GM19025 (cell line): ENCODE results near the gene ENPP5.

Experiments used
- ATAC-seq: cut with Tn5 transposase; IDR thresholded peaks from one replicate; pipeline ENCODE4 v1.9.1; 2021; ENCODE audit warnings: mild to moderate bottlenecking, low read depth, moderate library complexity; ENCODE audit not compliant: unreplicated experiment

Gene ENPP5

DNA sequence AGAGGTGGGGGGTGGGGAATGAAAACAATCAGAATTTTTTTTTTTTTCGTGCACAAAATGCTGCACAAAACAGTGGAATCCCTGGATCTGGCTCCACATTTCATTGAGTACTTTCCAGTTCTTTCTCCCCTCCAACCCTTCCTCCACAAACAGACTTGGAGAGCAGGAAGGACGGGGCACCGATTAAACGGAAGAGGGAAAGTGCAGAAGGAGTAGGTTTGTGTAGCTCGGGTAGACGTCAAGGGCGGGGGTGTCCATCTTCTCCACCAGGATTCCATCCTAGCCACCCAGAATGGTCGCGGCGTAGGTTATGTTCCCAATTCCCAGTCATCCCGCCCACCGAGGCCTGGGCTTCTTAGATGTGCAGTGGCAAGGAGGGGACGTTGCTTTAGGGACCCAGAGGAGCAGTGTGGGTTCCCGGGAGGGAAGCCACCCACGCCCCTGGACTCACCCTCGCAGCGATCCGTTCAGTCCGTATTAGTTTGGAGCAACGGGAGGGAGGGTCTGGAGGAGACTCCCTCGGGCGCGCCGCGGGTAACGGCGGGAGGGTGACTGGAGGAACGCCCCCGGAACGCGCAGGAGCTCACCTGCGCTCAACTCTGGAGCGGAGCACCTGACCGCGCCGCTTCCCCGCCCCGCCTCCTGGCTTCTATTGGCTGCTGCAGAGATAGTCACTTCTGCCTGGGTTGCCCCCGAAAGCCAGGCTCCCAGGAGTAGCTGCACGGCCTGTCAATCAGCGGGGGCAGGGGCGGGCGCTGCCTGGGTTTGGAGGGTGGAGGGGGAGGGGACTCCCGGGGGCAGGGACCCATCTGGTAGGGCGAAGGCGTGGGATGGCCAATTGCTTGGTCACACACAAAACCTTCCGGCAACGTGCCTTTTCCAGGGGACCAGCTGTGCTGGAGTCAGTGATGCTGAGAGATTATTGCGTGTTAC is at the start of gene ENPP5:
Gene ENPP5 (minus strand): TSS at position 624 of the 933 bp plus-strand sequence. CDS start 2,718 bp downstream, outside the sequence.
- ATAC-seq: peak; percentile 79

DNA sequence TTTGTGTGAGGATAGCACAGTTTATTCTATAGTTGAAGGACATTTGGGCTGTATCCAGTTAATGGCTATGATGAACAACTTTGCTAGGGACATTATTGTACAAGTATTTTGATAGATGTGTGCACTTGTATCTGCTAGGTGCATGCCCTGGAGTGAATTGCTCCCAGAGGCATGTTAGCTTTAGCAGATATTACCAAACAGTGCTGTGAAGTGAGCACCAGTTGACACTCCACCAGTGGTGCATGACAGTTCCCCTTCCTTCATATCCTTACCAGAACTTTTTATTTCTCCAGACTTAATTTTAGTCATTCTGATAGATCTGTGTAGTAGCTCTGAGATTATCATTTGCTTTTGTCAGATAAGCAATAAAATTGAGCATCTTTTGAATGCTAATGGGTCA is 48.9 kb upstream of the ENPP5 start:
- ATAC-seq: no peak

- no peak for ATAC-seq
Observed at GRCh38 chr6:46218457-46218856, 47.7 kb upstream of the ENPP5 start.

GRCh38 chr6:46217671-46218131 is 46.9 kb upstream of the ENPP5 start:
- peak; percentile 42 for ATAC-seq

DNA sequence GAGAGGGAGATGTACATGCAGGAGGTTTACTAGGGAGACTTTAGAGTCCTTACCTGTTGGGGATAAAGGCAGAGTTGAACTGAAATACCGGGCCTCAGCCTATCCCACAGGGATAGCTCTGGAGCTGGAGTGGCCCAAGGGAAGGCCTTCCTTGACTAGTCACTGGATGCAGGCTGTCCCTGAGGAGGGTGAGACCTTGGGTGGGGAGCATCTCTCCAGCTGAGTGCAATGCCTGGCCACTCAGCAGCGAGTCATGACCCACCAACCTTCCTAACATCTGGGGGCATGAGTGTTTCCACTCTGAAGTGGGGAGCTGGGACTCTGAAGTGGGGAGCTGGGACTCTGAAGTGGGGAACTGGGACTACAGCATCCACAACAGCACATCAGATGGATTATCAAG is 46.1 kb upstream of the ENPP5 start:
- ATAC-seq: no peak

DNA sequence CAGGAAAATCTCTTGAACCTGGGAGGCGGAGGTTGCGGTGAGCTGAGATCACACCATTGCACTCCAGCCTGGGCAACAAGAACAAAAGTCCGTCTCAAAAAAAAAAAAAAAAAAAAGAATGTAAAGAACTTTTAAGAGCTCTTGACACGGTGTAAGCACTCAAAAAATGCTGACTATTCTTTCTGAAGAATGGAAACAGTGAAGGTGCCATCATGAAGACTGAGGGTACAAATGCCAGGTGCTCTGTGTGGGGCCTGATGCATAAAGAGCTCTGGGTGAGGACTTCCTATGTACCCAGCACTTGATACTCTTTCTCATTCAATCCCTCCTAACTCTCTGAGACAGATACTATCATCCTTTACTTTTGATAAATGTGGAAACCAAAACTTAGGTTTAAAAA is 45.0 kb upstream of the ENPP5 start:
- ATAC-seq: no peak

DNA sequence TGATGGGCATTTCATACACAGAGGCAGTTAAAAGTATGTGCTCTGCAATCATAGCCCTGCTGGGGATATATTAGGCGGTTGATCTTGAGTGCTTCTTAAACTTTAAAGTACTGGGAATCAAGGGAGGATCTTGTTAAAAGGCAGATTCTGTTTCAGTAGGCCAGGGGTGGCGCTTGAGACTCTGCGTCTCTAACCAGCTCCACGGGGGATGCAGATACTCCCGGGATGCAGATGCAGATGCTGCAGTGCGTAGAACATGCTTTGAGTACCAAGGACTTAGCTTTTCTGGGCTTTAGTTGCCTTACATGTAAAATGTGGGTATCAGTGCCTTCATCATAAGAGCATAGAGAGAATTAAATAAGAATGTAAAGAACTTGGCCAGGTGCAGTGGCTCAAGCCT is 44.4 kb upstream of the ENPP5 start:
- no peak for ATAC-seq

DNA sequence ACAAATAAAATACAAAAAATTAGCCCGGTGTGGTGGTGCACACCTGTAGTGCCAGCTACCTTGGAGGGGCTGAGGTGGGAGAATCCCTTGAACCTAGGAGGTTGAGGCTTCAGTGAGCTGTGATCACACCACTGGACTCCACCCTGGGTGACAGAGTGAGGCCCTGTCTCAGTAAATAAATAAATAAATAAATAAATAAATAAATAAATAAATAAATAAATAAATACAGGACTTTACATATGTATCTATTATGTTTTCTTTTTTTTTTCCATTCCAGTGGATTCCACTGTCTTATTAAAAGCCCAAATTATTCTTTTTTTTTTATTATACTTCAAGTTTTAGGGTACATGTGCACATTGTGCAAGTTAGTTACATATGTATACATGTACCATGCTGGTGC is 41.1 kb upstream of the ENPP5 start:
- ATAC-seq: no peak

DNA sequence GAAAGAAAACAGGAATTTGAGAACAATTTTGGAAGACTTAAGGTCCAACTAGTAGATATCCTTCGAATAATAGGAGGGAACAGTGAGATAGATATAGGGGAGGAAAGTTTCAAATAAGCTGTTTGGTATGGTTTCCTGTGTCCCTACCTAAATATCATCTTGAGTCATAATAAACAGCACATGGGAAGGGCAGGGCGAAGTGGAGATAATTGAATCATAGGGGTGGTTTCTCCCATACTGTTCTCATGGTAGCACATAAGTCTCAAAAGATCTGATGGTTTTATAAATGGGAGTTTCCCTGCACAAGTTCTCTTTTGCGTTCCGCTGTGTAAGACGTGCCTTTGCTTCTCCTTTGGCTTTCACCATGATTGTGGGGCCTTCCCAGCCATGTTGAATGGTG is 39.5 kb upstream of the ENPP5 start:
- ATAC-seq: no peak

DNA sequence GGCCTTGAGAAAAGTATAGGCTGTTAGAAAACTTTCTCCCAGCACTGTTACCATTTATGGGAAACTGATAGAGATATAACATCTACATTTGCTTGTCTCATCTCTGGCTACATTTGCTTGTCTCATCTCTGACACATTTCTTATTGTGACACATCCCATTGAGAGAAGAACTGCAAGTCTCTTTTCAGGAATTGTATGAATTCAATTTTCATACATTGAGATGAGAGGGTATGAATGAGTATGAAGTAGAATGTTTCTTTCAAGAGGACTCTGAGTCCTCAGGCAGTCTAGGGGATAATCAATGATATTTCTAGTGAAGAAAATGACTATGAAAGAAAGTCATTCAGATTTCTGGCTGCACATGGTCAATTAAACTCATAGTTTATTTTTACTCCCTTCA is 37.5 kb upstream of the ENPP5 start:
- ATAC-seq: no peak

DNA sequence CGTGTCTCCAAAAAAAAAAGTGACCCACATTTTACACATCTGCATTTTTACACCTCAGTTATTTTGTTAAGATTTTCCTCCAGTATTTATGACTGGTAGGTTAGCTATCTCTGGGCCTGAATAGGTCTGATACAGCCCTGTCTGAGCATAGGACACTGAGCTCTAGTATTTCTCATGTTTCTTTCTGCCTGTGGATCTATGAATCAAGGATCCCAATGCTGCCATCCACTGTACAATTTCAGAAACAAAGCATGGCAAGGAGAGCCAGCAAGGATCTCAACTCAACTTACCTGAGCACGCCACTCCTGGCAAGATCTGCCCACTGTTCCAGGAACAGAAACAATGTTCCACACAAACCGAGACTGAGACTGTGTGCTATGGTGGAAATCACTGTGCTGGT is 36.4 kb upstream of the ENPP5 start:
- ATAC-seq: no peak

- no peak for ATAC-seq
Observed at GRCh38 chr6:46204880-46205650, 34.3 kb upstream of the ENPP5 start.

DNA sequence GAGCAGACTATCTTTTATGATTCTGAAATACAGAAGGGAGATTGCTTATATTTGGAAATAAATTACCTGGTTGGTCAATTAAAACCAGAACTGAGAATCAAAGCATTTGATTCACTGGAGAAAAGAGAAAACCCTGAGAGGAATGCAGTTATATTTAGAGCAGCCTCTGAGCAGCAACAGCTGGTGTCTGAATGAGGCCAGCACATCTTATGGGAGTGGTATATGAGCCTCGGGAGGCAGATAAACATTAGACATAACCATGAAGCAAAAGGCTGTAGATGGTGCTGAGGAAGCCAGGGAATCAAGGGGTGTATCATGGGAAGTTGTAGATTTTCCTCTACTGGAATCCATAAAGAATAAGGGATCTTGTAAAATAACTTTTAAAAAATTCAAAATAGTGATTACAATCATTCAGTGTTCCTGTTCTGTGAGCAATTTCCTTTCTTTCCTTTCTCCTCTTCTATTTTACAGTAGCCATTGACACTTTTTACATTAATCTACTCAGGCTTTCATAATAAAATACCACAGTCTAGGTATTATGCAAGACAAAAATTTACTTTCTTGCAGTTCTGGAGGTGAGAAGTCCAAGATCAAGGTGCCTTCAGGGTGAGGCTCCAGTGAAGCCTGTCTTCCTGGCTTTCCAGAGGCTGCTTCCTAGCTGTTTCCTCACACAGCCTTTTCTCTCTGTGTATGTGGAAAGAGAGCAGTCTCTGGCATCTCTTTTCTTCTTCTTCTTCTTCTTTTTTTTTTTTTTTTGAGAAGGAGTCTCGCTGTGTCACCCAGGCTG is 32.8 kb upstream of the ENPP5 start:
- no peak for ATAC-seq

- ATAC-seq: no peak
Observed at GRCh38 chr6:46201702-46202101, 30.9 kb upstream of the ENPP5 start.

- ATAC-seq: no peak
Observed at GRCh38 chr6:46199387-46199786, 28.6 kb upstream of the ENPP5 start.

- no peak for ATAC-seq
Observed at GRCh38 chr6:46191961-46192360, 21.2 kb upstream of the ENPP5 start.

- ATAC-seq: no peak
Observed at GRCh38 chr6:46190889-46191288, 20.1 kb upstream of the ENPP5 start.

- no peak for ATAC-seq
Observed at GRCh38 chr6:46189726-46190125, 18.9 kb upstream of the ENPP5 start.

DNA sequence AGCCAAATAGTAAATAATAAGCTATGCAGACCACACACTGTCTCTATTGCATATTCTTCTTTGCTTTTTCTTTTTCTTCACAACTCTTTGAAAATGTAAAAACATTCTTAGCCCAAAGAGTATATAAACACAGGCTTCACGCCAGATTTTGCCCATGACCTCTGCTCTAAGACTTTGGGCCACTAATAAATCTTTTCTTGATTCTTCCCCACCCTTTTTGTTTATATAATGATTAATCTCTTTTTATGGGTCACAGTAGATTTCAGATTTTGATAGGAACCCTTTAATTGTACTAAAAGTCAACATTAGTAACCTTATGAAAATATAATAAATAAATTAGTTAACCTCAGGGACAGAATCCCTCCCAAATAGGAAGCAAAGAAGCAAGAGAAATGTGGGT is 15.8 kb upstream of the ENPP5 start:
- ATAC-seq: no peak

GRCh38 chr6:46184114-46184513 is 13.3 kb upstream of the ENPP5 start:
- ATAC-seq: no peak

GRCh38 chr6:46175976-46176375 is 5.2 kb upstream of the ENPP5 start:
- no peak for ATAC-seq
